Upper lobe of left lung (tissue), 6 donors: ENCODE results near the gene NSMF. TPM values are rescaled to one million over a fixed set of nuclear protein-coding genes. Genes with fewer than 3 reads are reported as not detected.

Experiments
- ATAC-seq, 2 donors: fragments of 200-7000 bp; cut with Tn5 transposase; one replicate each; pipeline ENCODE4 v1.9.1; 2022; ENCODE audit warnings: mild to moderate bottlenecking in 2 of 2, moderate library complexity in 2 of 2; ENCODE audit not compliant: low FRiP score in 2 of 2
- DNase-seq, 2 donors: peaks; one replicate each; pipeline ENCODE4 v3.0.0-alpha.2; 2019 to 2020
- H3K27ac ChIP-seq, 4 donors: fragments of 200-600 bp; sonication (generic); one replicate each; pipeline ENCODE4 v1.5.1; 2016 to 2019
- H3K27me3 ChIP-seq, 4 donors: fragments of 200-600 bp; sonication (generic); one replicate each; pipeline ENCODE4 v1.5.1; 2017 to 2019
- H3K36me3 ChIP-seq, 4 donors: fragments of 200-600 bp; sonication (generic); one replicate each; pipeline ENCODE4 v1.5.1; 2016 to 2019
- H3K4me1 ChIP-seq, 4 donors: fragments of 200-600 bp; sonication (generic); one replicate each; pipeline ENCODE4 v1.5.1; 2018 to 2019
- H3K4me3 ChIP-seq, 4 donors: fragments of 200-600 bp; sonication (generic); one replicate each; pipeline ENCODE4 v1.5.1; 2017 to 2019; ENCODE audit warnings: mild to moderate bottlenecking in 2 of 4, moderate library complexity in 1 of 4
- H3K9me3 ChIP-seq, 4 donors: fragments of 200-600 bp; sonication (generic); one replicate each; pipeline ENCODE4 v1.5.1; 2018 to 2019
- EP300 ChIP-seq, 4 donors: sonication (generic); formaldehyde crosslinking; IDR thresholded peaks; one replicate each; pipeline ENCODE4 v1.5.1; 2017; ENCODE audit warnings: antibody characterized with exemption in 4 of 4, control low read depth in 2 of 4
- POLR2A ChIP-seq, 4 donors: fragments of 450-650 bp; IDR thresholded peaks; one replicate each; pipeline ENCODE4 v1.5.1; 2016 to 2017; ENCODE audit warnings: antibody characterized with exemption in 4 of 4, mild to moderate bottlenecking in 2 of 4
- POLR2AphosphoS5 ChIP-seq, 2 donors: sonication (generic); formaldehyde crosslinking; IDR thresholded peaks; one replicate each; pipeline ENCODE4 v1.5.1; 2017; ENCODE audit warnings: antibody characterized with exemption in 2 of 2
- WGBS, 2 donors: methylation state at CpG; one replicate each; pipeline ENCODE4 v1.1.5; 2017 to 2018; 5-methylcytosine and 5-hydroxymethylcytosine counted together
- total RNA-seq, 6 donors: library from RNA; depleted of rRNA in 4 of 6; stranded (reverse); fragments of >200 nt in 4 of 6; gene quantifications; one replicate each; pipeline versions ENCODE4 v1.1.0 to v1.2.1, GENCODE V29; 2016 to 2021
- TF ChIP-seq, protein P1 (sequence below), 6 experiments: fragments of 450-650 bp in 4 of 6; fragments of 200-600 bp in 2 of 6; sonication (generic) in 2 of 6; IDR thresholded peaks; one replicate each; pipeline ENCODE4 v1.5.1; 2016 to 2019; ENCODE audit warnings: antibody characterized with exemption in 6 of 6
- donor health status: DM: no; HTN: no; CAD: no; lungs with moderate emphysema.
- donor health status: DM: no; HTN: yes; CAD: no; lungs with severe emphysema.

Gene NSMF
- total RNA-seq, 6 donors from 2014 or later, result 20.4 to 57.6 (median 25.9) TPM

DNA sequence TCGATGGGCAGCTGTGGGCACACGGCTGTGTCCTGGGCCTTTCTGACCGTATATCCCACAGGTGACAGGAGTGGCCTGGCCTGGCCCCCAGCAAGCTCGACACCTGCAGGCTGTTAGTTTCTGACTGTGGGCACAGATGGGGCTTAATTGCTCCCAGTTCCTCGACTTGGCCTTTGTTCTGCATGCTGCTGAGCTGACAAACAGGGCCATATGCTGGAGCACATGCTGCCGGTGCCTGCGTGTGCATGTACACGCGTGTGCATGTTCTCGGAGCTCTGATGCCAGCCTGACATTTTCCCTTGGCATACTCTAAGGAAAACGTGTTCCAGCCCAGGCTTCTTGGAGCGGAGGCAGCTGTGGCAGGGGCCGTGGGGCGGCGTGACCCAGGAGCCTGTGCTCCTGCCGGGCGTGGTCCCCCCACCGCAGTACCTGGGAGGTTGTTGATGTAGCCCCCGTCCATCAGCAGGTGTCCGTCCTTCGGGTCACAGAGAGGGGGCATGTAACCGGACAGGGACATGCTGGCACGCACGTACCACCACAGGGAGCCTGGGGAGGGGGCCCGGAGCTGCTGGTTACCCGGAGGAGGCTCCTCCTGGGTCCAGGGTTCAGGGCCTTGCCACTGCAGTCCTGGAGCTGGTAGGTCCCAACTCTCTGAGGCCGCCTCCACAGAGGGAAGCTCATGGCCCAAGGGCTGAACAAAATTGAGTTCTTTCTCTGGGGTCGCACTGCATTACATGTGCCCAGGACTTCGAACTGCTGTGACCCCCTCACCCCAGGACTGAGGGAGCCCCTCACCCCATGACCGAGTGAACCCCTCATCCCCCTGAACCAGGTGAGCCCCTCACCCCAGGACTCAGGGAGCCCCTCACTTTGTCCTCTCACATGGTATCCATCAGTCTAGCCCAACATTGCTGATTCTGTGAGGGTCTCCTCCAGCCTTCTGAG, 4.1 kb upstream of the NSMF start:
- no peak for TF ChIP-seq POLR2A (IDR thresholded peaks at IDR 0.05)
- TF ChIP-seq, protein P1, sequence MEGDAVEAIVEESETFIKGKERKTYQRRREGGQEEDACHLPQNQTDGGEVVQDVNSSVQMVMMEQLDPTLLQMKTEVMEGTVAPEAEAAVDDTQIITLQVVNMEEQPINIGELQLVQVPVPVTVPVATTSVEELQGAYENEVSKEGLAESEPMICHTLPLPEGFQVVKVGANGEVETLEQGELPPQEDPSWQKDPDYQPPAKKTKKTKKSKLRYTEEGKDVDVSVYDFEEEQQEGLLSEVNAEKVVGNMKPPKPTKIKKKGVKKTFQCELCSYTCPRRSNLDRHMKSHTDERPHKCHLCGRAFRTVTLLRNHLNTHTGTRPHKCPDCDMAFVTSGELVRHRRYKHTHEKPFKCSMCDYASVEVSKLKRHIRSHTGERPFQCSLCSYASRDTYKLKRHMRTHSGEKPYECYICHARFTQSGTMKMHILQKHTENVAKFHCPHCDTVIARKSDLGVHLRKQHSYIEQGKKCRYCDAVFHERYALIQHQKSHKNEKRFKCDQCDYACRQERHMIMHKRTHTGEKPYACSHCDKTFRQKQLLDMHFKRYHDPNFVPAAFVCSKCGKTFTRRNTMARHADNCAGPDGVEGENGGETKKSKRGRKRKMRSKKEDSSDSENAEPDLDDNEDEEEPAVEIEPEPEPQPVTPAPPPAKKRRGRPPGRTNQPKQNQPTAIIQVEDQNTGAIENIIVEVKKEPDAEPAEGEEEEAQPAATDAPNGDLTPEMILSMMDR (IDR thresholded peaks at IDR 0.05), result no peak
- no peak for TF ChIP-seq EP300 (IDR thresholded peaks at IDR 0.05)
- no peak for TF ChIP-seq POLR2AphosphoS5 (IDR thresholded peaks at IDR 0.05)
- WGBS, 2 donors, result 93% methylated on average over 3 to 30 of the region's 30 CpGs

DNA sequence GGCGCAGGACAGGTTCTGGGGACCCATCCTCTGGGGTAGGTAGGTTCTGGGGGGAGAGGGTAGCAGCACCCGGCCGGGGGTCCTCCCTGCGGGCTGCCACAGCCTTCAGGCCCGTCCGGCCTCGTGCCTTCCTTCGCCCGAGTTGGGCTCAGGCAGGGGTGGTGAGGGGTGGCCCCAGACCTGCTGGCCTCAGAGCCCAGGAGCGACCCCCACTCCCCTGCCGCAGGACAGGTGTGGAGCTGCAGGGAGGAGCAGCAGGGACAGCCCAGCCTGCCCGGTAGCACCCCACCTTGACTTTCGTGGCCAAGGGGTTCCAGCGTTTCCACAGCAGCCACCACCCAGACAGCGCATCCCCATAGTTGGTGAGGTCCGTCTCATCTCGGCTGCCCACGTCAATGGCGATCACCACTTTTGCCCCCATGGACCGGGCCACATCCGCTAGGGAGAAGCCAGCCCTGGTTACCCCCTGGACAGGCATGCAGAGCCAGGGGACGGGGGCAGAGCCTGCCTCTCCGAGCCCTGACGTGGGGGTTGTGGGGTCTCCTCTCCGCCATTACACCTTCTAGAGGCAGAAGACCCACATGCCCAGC, 3.4 kb upstream of the NSMF start:
- H3K36me3 ChIP-seq, result no peaks in the 10 kb centered on the region
- H3K4me3 ChIP-seq, result no peak overlapping the region
- H3K4me1 ChIP-seq, result peaks cover 15 to 37% (median 18%) of the 10 kb centered on the region in 4 donors
- TF ChIP-seq, protein P1 (IDR thresholded peaks at IDR 0.05), result no peak
- TF ChIP-seq EP300 (IDR thresholded peaks at IDR 0.05) (no peak), POLR2AphosphoS5 (IDR thresholded peaks at IDR 0.05) (no peak), POLR2A (IDR thresholded peaks at IDR 0.05) (no peak)
- H3K27ac ChIP-seq, result peak overlapping the region in 1 of 4 donors; percentile 76
- H3K27me3 ChIP-seq, result no peaks in the 10 kb centered on the region
- ATAC-seq (no peak), DNase-seq (peak in 1 of 2 donors; percentile 59)
- no peaks in the 10 kb centered on the region for H3K9me3 ChIP-seq
- WGBS, 2 donors, result 91 to 98% methylated on average over 7 to 20 of the region's 25 CpGs

More for the DNA sequence above, 4.1 kb upstream of the NSMF start:
- no peak overlapping the region for H3K4me3 ChIP-seq
- peak in 1 of 2 donors; percentile 77 for DNase-seq
- no peaks in the 10 kb centered on the region for H3K36me3 ChIP-seq
- no peaks in the 10 kb centered on the region for H3K9me3 ChIP-seq
- H3K27me3 ChIP-seq, result no peaks in the 10 kb centered on the region
- no peak overlapping the region for H3K27ac ChIP-seq
- no peak for ATAC-seq
- H3K4me1 ChIP-seq, result peaks cover 11 to 30% (median 14%) of the 10 kb centered on the region in 4 donors

GRCh38 chr9:137461663-137462395, 2.7 kb upstream of the NSMF start:
- TF ChIP-seq EP300 (IDR thresholded peaks at IDR 0.05), result no peak
- TF ChIP-seq POLR2A (IDR thresholded peaks at IDR 0.05), result peak in 1 of 4 donors; percentile 44
- TF ChIP-seq, protein P1 (IDR thresholded peaks at IDR 0.05), result peak in 4 of 6 experiments; percentile 6 to 27 (median 16)
- peak in 1 of 2 donors; percentile 23 for TF ChIP-seq POLR2AphosphoS5 (IDR thresholded peaks at IDR 0.05)
- DNase-seq (peak; percentile 70 to 92), ATAC-seq (no peak)
- Histone ChIP-seq H3K4me3 (peak overlapping the region in 2 of 4 donors; percentile 10), H3K27ac (peak overlapping the region in 1 of 4 donors; percentile 76), H3K36me3 (no peaks in the 10 kb centered on the region), H3K9me3 (no peaks in the 10 kb centered on the region), H3K4me1 (peaks cover 15 to 39% (median 18%) of the 10 kb centered on the region in 4 donors), H3K27me3 (no peaks in the 10 kb centered on the region)
- 53 to 63% methylated on average over 20 to 35 of the region's 52 CpGs for WGBS, 2 donors

- ATAC-seq (no peak), DNase-seq (peak in 1 of 2 donors; percentile 62)
- Histone ChIP-seq H3K36me3 (no peaks in the 10 kb centered on the region), H3K4me1 (peaks cover 15 to 39% (median 18%) of the 10 kb centered on the region in 4 donors), H3K4me3 (peak overlapping the region in 1 of 4 donors; percentile 10), H3K9me3 (no peaks in the 10 kb centered on the region), H3K27me3 (no peaks in the 10 kb centered on the region), H3K27ac (peak overlapping the region in 1 of 4 donors; percentile 76)
- no peak for TF ChIP-seq EP300 (IDR thresholded peaks at IDR 0.05)
- TF ChIP-seq, protein P1 (IDR thresholded peaks at IDR 0.05), result no peak
- no peak for TF ChIP-seq POLR2AphosphoS5 (IDR thresholded peaks at IDR 0.05)
- TF ChIP-seq POLR2A (IDR thresholded peaks at IDR 0.05), result no peak
- 82 to 91% methylated on average over 12 to 21 of the region's 21 CpGs for WGBS, 2 donors
Observed at GRCh38 chr9:137461316-137461662, 2.2 kb upstream of the NSMF start.
